ENCODE measurements around the gene HTR3B.

The HTR3B gene

DNA sequence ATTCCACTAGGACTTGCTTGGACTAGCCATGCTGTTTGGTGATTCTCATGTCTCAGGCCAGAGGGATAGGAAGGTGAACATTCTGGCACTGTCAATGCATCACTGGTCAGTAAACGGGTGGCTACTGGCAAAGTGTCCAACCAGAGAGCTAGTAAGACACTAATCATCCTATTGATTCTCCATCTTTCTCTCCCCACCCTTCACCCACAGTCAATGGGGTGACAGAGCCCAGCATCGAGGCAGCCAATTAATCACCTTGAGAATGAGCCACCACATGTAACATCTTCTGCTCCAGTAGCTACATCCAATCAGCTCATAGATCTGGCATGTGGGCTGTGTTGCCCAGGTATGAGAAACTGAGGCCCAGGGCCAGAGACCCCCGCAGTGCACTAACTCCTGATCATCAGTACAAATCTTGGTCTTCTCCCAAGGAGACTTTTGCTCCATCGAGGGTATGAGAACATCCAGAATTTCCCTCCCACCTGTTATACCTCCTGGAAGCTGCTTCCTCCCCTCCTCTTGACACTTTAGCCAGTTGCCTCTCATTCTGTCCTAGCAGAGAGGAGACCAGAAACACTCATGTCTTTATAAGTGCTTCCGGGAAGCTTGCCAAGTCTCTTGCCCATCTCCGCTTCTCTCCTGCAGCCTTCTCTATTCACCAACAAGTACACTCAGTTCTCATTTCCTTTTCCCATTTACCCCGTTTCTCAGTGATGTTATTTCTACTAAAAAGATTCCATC lies 87.3 kb downstream of the HTR3B start:
- DNase-seq (ENCODE audit: low spot score), result peak; percentile 55

DNA sequence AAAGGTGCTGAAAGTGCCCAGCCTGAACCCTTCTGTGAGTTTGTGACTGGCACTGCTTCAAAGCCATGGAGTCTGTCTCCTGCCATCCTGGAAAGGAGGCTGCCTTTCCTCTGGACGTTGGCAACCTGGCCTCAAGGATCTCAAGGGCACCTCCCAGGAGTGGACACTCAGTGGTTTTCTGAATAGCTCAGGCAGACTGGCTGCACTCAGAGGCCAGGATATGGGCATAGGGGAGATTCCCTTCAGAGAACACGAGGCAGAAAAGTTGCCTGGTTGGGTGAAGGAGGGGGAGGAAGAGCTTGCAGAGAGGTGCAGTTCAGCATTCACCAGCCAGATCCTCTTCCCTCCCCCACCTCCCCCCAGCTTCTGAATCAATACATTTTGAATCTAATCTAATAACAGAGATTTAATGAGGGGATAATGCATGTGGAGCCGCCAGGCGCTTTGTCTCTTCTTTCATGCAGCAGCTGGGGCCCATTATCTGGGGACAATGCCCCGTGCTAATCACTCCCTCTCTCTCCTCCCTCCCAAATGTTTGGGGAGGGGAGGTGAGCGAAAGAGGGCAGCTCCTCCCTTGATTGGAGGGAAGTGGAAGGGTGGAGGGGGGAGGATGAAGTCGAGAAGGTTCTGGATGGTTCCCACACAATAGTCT lies 88.0 kb downstream of the HTR3B start:
- no peak for DNase-seq (ENCODE audit: low spot score)

DNA sequence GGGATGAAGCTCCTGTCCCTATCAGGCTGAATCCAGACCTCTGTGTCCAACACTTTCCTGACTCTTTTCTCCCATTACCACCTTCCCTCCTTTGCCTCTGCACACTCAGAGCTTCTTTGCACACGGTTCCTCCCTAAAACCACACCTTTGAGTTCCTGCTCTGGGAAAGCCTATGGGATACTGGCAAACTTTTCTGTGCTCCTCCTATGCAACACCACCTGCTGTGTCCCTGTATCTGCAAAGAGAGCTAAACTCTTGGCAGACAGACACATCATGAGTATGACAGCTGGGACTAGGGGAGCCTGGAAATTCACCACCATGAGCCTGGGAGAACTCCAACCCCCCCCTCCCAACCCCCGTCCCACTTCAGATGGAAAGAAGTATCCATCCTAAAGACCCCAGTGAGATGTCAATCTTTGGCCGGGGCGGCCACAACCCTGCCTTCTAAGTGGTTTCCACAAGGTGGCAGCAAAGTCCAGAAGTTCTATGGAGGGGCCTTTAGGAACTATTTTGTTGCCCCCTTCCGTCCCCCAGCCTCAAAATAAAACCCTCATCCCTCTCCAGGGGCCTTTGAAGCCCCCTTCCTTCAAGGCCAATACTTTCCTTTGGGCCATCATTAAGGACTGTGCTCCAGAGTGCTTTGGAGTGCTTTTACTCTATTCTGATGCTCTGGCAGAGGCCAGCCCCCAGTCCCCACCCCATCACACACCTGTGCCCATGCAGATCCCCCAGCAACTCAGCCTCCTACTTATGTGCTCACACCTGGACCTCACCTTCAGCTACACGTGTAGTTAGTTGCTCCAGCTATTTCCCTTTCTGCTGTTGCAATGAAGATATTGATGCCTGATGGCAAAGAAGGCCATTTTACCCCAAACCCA lies 89.7 kb downstream of the HTR3B start:
- DNase-seq (ENCODE audit: low spot score), result no peak

All from pons (tissue), 1 donor.